CD4-positive, alpha-beta T cell treated with Interleukin-1 beta for 1 hour (primary cell): ENCODE data around the gene MYO1G.

Source experiments
- DNase-seq, 2 donors: peaks; one replicate each; pipeline ENCODE4 v3.0.0-alpha.2; 2020 to 2022

Gene MYO1G

GRCh38 chr7:44965937-44966730, 12.7 kb downstream of the MYO1G start:
- DNase-seq = no peak

- DNase-seq = no peak
Measured at GRCh38 chr7:44965441-44965903, 13.3 kb downstream of the MYO1G start.

GRCh38 chr7:44964831-44965440, 13.9 kb downstream of the MYO1G start:
- DNase-seq = no peak

- no peak for DNase-seq
Measured at GRCh38 chr7:44964384-44964830, 14.4 kb downstream of the MYO1G start.

GRCh38 chr7:44963364-44964290, 15.2 kb downstream of the MYO1G start:
- DNase-seq = no peak

GRCh38 chr7:44962483-44963251, 16.1 kb downstream of the MYO1G start:
- DNase-seq = no peak

GRCh38 chr7:44961844-44962482, 16.9 kb downstream of the MYO1G start:
- DNase-seq = no peak

- no peak for DNase-seq
Measured at GRCh38 chr7:44960011-44960580, 18.7 kb downstream of the MYO1G start.

GRCh38 chr7:44959433-44959951, 19.3 kb downstream of the MYO1G start:
- peak; percentile 55 to 79 for DNase-seq

- no peak for DNase-seq
Measured at GRCh38 chr7:44958645-44959344, 20.0 kb downstream of the MYO1G start.

- no peak for DNase-seq
Measured at GRCh38 chr7:44956157-44956766, 22.6 kb downstream of the MYO1G start.

- no peak for DNase-seq
Measured at GRCh38 chr7:44955733-44956132, 23.1 kb downstream of the MYO1G start.

GRCh38 chr7:44953156-44953555, 25.7 kb downstream of the MYO1G start:
- DNase-seq = no peak

- no peak for DNase-seq
Measured at GRCh38 chr7:44949303-44949702, 29.5 kb downstream of the MYO1G start.

- DNase-seq = no peak
Measured at GRCh38 chr7:44945479-44945878, 33.3 kb downstream of the MYO1G start.

- no peak for DNase-seq
Measured at GRCh38 chr7:44944821-44945220, 34.0 kb downstream of the MYO1G start.

- no peak for DNase-seq
Measured at GRCh38 chr7:44943631-44944030, 35.2 kb downstream of the MYO1G start.

- DNase-seq = no peak
Measured at GRCh38 chr7:44937426-44937825, 41.4 kb downstream of the MYO1G start.

- DNase-seq = no peak
Measured at GRCh38 chr7:44936322-44936721, 42.5 kb downstream of the MYO1G start.

GRCh38 chr7:44935583-44935982, 43.2 kb downstream of the MYO1G start:
- DNase-seq = no peak
